H9 (cell line): ENCODE results near the gene RASA3. TPM values are rescaled to one million over a fixed set of nuclear protein-coding genes. Genes with fewer than 3 reads are reported as not detected.

Experiments
- DNase-seq: peaks from one replicate; pipeline ENCODE4 v3.0.0-alpha.2; 2017
- H2AFZ ChIP-seq: one replicate; pipeline ENCODE4 v1.6.1; 2013; ENCODE audit warnings: mild to moderate bottlenecking, low read length, control low read depth, moderate library complexity
- H2AK5ac ChIP-seq: 2 replicates; pipeline ENCODE4 v1.6.1; 2013; ENCODE audit warnings: low read length, control low read depth, mixed read lengths; ENCODE audit not compliant: insufficient read length
- H2BK120ac ChIP-seq: one replicate; pipeline ENCODE4 v1.6.1; 2013; ENCODE audit warnings: low read depth, mild to moderate bottlenecking, low read length, control low read depth, inconsistent platforms; ENCODE audit not compliant: poor library complexity, severe bottlenecking
- H2BK12ac ChIP-seq: 2 replicates; pipeline ENCODE4 v1.6.1; 2013; ENCODE audit warnings: low read length, control low read depth, mixed read lengths, low read depth; ENCODE audit not compliant: insufficient read length
- H2BK15ac ChIP-seq: 2 replicates; pipeline ENCODE4 v1.6.1; 2013; ENCODE audit warnings: low read depth, low read length, control low read depth
- H2BK20ac ChIP-seq: one replicate; pipeline ENCODE4 v1.6.1; 2013; ENCODE audit warnings: low read depth, mild to moderate bottlenecking, low read length, control low read depth, inconsistent platforms; ENCODE audit not compliant: poor library complexity, severe bottlenecking
- H2BK5ac ChIP-seq: 2 replicates; pipeline ENCODE4 v1.6.1; 2013; ENCODE audit warnings: low read length, control low read depth, mixed read lengths; ENCODE audit not compliant: insufficient read length
- H3K14ac ChIP-seq: 2 replicates; pipeline ENCODE4 v1.6.1; 2013; ENCODE audit warnings: low read length, control low read depth; ENCODE audit not compliant: insufficient read depth
- H3K18ac ChIP-seq: 2 replicates; pipeline ENCODE4 v1.6.1; 2013; ENCODE audit warnings: low read depth, mild to moderate bottlenecking, mixed read lengths, low read length, control low read depth; ENCODE audit not compliant: insufficient read length
- H3K23ac ChIP-seq: 2 replicates; pipeline ENCODE4 v1.6.1; 2013; ENCODE audit warnings: low read length, control low read depth, mixed read lengths, low read depth; ENCODE audit not compliant: insufficient read length
- H3K23me2 ChIP-seq: 2 replicates; pipeline ENCODE4 v1.6.1; 2013; ENCODE audit warnings: low read depth, mild to moderate bottlenecking, mixed read lengths, low read length, control low read depth; ENCODE audit not compliant: insufficient read length, poor library complexity, severe bottlenecking
- H3K27ac ChIP-seq: 2 replicates; pipeline ENCODE4 v1.5.1; 2013; ENCODE audit warnings: low read length, control low read depth, mixed read lengths, low read depth; ENCODE audit not compliant: insufficient read length
- H3K27me3 ChIP-seq: 2 replicates; pipeline ENCODE4 v1.6.1; 2013; ENCODE audit warnings: low read length, control low read depth, inconsistent platforms; ENCODE audit not compliant: insufficient read depth
- H3K4ac ChIP-seq: 2 replicates; pipeline ENCODE4 v1.6.1; 2013; ENCODE audit warnings: low read depth, mild to moderate bottlenecking, control low read depth, inconsistent platforms, low read length, moderate library complexity
- H3K4me1 ChIP-seq: 2 replicates; pipeline ENCODE4 v1.6.1; 2013; ENCODE audit warnings: low read length, control low read depth, inconsistent platforms; ENCODE audit not compliant: insufficient read depth
- H3K4me2 ChIP-seq: 2 replicates; pipeline ENCODE4 v1.6.1; 2013; ENCODE audit warnings: low read length, control low read depth, mixed read lengths; ENCODE audit not compliant: insufficient read length, insufficient read depth
- H3K56ac ChIP-seq: 2 replicates; pipeline ENCODE4 v1.6.1; 2013; ENCODE audit warnings: low read depth, mild to moderate bottlenecking, mixed read lengths, low read length, control low read depth; ENCODE audit not compliant: insufficient read length
- H3K79me1 ChIP-seq: 2 replicates; pipeline ENCODE4 v1.6.1; 2013; ENCODE audit warnings: low read depth, mild to moderate bottlenecking, moderate library complexity, low read length, control low read depth, inconsistent platforms; ENCODE audit not compliant: insufficient read depth, poor library complexity, severe bottlenecking
- H3K79me2 ChIP-seq: 2 replicates; pipeline ENCODE4 v1.6.1; 2013; ENCODE audit warnings: low read length, control low read depth, inconsistent platforms; ENCODE audit not compliant: insufficient read depth
- H3K9ac ChIP-seq: 2 replicates; pipeline ENCODE4 v1.6.1; 2013; ENCODE audit warnings: low read length, control low read depth, mixed read lengths; ENCODE audit not compliant: insufficient read length; ENCODE audit errors: extremely low read depth
- H3K9me3 ChIP-seq: one replicate; pipeline ENCODE4 v1.6.1; 2013; ENCODE audit warnings: low read depth, low read length, inconsistent platforms; ENCODE audit not compliant: control insufficient read depth
- H3T11ph ChIP-seq: one replicate; pipeline ENCODE4 v1.6.1; 2013; ENCODE audit warnings: mild to moderate bottlenecking, low read length, control low read depth, inconsistent platforms
- H4K20me1 ChIP-seq: one replicate; pipeline ENCODE4 v1.6.1; 2013; ENCODE audit not compliant: control insufficient read depth, insufficient read length, insufficient read depth
- H4K5ac ChIP-seq: 2 replicates; pipeline ENCODE4 v1.6.1; 2013; ENCODE audit warnings: low read depth, mild to moderate bottlenecking, mixed read lengths, low read length, control low read depth; ENCODE audit not compliant: insufficient read length
- H4K8ac ChIP-seq: replicated peaks from 2 replicates; pipeline ENCODE4 v1.6.1; 2013; ENCODE audit warnings: low read length, control low read depth, mixed read lengths, low read depth; ENCODE audit not compliant: insufficient read length
- H4K91ac ChIP-seq: 2 replicates; pipeline ENCODE4 v1.6.1; 2013; ENCODE audit warnings: low read depth, mild to moderate bottlenecking, moderate library complexity, mixed read lengths, low read length, control low read depth; ENCODE audit not compliant: insufficient read length
- H3K27ac Mint-ChIP-seq, 3 experiments: 2 replicates in 2 of 3; 3 replicates in 1 of 3; pipeline ENCODE4 v1.8.0; 2020 to 2021; ENCODE audit warnings: mixed read lengths in 3 of 3, mild to moderate bottlenecking in 1 of 3, moderate library complexity in 1 of 3
- H3K27me3 Mint-ChIP-seq: 2 replicates; pipeline ENCODE4 v1.8.0; 2021; ENCODE audit warnings: low read depth, mild to moderate bottlenecking, moderate library complexity, mixed read lengths
- H3K36me3 Mint-ChIP-seq, 3 experiments: 2 replicates in 2 of 3; 3 replicates in 1 of 3; pipeline ENCODE4 v1.8.0; 2020 to 2021; ENCODE audit warnings: low read depth in 3 of 3, mixed read lengths in 3 of 3; ENCODE audit not compliant: insufficient read depth in 1 of 3
- H3K4me1 Mint-ChIP-seq, 2 experiments: 2 replicates each; pipeline ENCODE4 v1.8.0; 2020; ENCODE audit warnings: mixed read lengths in 2 of 2
- H3K4me3 Mint-ChIP-seq, 2 experiments: 2 replicates in 1 of 2; 3 replicates in 1 of 2; pipeline ENCODE4 v1.8.0; 2020 to 2021; ENCODE audit warnings: mild to moderate bottlenecking in 2 of 2, mixed read lengths in 2 of 2, moderate library complexity in 1 of 2
- H3K9me3 Mint-ChIP-seq, 2 experiments: 2 replicates in 1 of 2; 3 replicates in 1 of 2; pipeline ENCODE4 v1.8.0; 2020; ENCODE audit warnings: mild to moderate bottlenecking in 2 of 2, mixed read lengths in 2 of 2, moderate library complexity in 1 of 2
- CTCF ChIP-seq: fragments of 200-600 bp; sonication (generic); conservative IDR thresholded peaks from 3 replicates; pipeline ENCODE4 v1.8.0; 2021; ENCODE audit warnings: antibody characterized with exemption, mild to moderate bottlenecking
- WGBS: extraction: QIAGEN DNeasy Blood & Tissue Kit; methylation state at CpG from one replicate; pipeline ENCODE4 v1.1.7; 2013; ENCODE audit warnings: missing lambda C conversion rate, low lambda C conversion rate, mixed read lengths; ENCODE audit not compliant: insufficient read length; ENCODE audit errors: extremely low coverage; 5-methylcytosine and 5-hydroxymethylcytosine counted together
- total RNA-seq: library from RNA; stranded (reverse); gene quantifications from 2 replicates; pipeline ENCODE4 v1.2.1, GENCODE V29; 2021

Gene RASA3
- total RNA-seq, 1 experiment from 2014 or later = 12.3 TPM

DNA sequence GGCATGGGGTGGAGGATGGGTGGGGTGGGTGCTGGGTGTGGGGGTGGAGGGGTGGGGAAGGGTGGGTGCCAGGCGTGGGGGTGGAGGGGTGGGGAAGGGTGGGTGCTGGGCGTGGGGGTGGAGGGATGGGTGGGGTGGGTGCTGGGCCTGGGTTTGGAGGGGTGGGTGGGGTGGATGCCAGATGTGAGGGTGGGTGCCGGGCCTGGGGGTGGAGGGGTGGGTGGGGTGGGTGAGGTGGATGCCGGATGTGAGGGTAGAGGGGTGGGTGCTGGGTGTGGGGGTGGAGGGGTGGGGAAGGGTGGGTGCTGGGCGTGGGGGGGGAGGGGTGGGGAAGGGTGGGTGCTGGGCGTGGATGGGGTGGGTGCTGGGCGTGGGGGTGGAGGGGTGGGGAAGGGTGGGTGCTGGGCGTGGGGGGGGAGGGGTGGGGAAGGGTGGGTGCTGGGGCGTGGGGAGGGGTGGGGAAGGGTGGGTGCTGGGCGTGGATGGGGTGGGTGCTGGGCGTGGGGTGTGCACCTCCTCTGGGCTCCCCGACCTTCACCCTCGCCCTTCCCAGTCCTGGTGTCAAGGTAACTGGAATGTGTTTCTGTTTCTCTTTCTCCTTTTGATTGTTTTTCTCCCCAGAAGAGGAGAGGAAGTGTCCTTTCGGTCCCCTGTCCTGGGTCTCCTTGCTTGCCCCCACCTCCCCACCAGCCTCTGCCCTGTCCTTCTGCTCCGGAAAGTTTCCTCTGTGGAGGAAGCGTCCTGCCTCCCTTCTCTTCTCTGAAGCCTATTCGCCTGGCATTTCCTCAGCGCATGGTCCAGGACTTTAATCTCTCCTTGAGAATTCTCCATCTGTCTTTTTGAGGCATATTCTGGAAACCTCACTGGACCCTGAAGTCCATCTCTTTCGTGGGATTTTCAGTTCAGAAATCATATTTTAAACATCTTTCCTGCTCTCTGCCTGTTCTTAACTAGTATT, 23.8 kb upstream of the RASA3 start:
- no peak overlapping the region for H2AFZ ChIP-seq
- H3K9me3 ChIP-seq = no peaks in the 10 kb centered on the region
- no peak overlapping the region for H3K9ac ChIP-seq
- no peak overlapping the region for H4K91ac ChIP-seq
- H3K18ac ChIP-seq = no peak overlapping the region
- Mint-ChIP-seq H3K4me3 (no peak overlapping the region), H3K36me3 (peaks cover 0 to 4% (median 0%) of the 10 kb centered on the region in 3 experiments; a peak in 1 of 7 replicates), H3K27ac (peak overlapping the region in 2 of 3 experiments; percentile 23 to 54; a peak in 3 of 7 replicates), H3K27me3 (peaks cover 28% of the 10 kb centered on the region), H3K9me3 (no peaks in the 10 kb centered on the region), H3K4me1 (peaks cover 9 to 12% of the 10 kb centered on the region in 2 experiments)
- no peak overlapping the region for H2BK12ac ChIP-seq
- no peak overlapping the region for H3K27ac ChIP-seq
- H2BK15ac ChIP-seq = no peak overlapping the region
- no peak overlapping the region for H2BK120ac ChIP-seq
- H3K56ac ChIP-seq = no peak overlapping the region
- no peak overlapping the region for H3T11ph ChIP-seq
- H3K23me2 ChIP-seq = no peaks in the 10 kb centered on the region
- no peaks in the 10 kb centered on the region for H3K79me2 ChIP-seq
- no peaks in the 10 kb centered on the region; the same call in 1 of the 2 replicates for H3K4me1 ChIP-seq
- no peak overlapping the region for H2AK5ac ChIP-seq
- 0 out of 2 replicates have a peak overlapping the region, but pooled peaks have one; percentile 40 for H3K14ac ChIP-seq
- no peak for TF ChIP-seq CTCF
- no peaks in the 10 kb centered on the region for H3K79me1 ChIP-seq
- no peak overlapping the region for H3K4ac ChIP-seq
- no peak overlapping the region for H4K8ac ChIP-seq
- no CpG with 5 or more reads among the region's 19 CpGs for WGBS
- no peak for DNase-seq
- H3K23ac ChIP-seq = no peak overlapping the region
- no peak overlapping the region for H2BK5ac ChIP-seq
- no peaks in the 10 kb centered on the region for H4K20me1 ChIP-seq
- H2BK20ac ChIP-seq = no peak overlapping the region
- H3K27me3 ChIP-seq = no peaks in the 10 kb centered on the region
- no peak overlapping the region for H4K5ac ChIP-seq
- H3K4me2 ChIP-seq = no peak overlapping the region
